Ishikawa (cell line): Measurements from ENCODE around the gene ATG4A.

Source experiments
- CEBPB ChIP-seq: IDR thresholded peaks from 2 replicates; pipeline ENCODE4 v1.6.1; 2012
- CREB1 ChIP-seq: IDR thresholded peaks from 2 replicates; pipeline ENCODE4 v1.6.1; 2012; ENCODE audit warnings: low read depth
- EGR1 ChIP-seq: IDR thresholded peaks from 2 replicates; pipeline ENCODE4 v1.6.1; 2012
- EP300 ChIP-seq: IDR thresholded peaks from 2 replicates; pipeline ENCODE4 v1.6.1; 2012; ENCODE audit warnings: borderline replicate concordance
- FOXM1 ChIP-seq: IDR thresholded peaks from 2 replicates; pipeline ENCODE4 v1.6.1; 2012; ENCODE audit warnings: low read depth, borderline replicate concordance
- NFIC ChIP-seq: IDR thresholded peaks from 2 replicates; pipeline ENCODE4 v1.6.1; 2012
- RAD21 ChIP-seq: IDR thresholded peaks from 2 replicates; pipeline ENCODE4 v1.6.1; 2012; ENCODE audit warnings: low read depth
- TAF1 ChIP-seq: IDR thresholded peaks from 2 replicates; pipeline ENCODE4 v1.6.1; 2012; ENCODE audit warnings: low read depth, mild to moderate bottlenecking
- TCF12 ChIP-seq: IDR thresholded peaks from 2 replicates; pipeline ENCODE4 v1.6.1; 2012; ENCODE audit warnings: low read depth
- TEAD4 ChIP-seq: IDR thresholded peaks from 2 replicates; pipeline ENCODE4 v1.6.1; 2012
- YY1 ChIP-seq: IDR thresholded peaks from 2 replicates; pipeline ENCODE4 v1.6.1; 2012; ENCODE audit warnings: low read depth
- ZBTB7A ChIP-seq: IDR thresholded peaks from 2 replicates; pipeline ENCODE4 v1.6.1; 2012; ENCODE audit warnings: low read depth
- TF ChIP-seq, protein P1 (sequence below): IDR thresholded peaks from 2 replicates; pipeline ENCODE4 v1.6.1; 2012
- TF ChIP-seq, protein P2 (sequence below): IDR thresholded peaks from 2 replicates; pipeline ENCODE4 v1.6.1; 2012
- TF ChIP-seq, protein P3 (sequence below): IDR thresholded peaks from 2 replicates; pipeline ENCODE4 v1.6.1; 2012; ENCODE audit warnings: low read depth, mild to moderate bottlenecking

The ATG4A gene

DNA sequence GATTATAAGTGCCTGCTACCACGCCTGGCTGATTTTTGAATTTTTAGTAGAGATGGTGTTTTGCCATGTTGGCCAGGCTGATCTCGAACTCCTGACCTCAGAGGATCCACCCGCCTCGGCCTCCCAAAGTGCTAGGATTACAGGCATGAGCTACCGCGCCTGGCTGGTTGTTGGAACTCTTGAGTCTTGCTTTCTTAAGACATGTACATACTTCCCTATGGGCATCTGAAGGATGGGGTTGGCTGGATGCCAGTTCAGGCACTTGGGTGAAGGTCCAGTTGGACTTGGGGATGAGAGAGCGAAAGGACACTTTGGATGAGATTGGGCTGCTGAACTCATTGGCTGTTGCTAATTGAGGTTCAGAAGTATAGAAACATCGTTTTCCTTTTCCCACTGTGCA is 40.5 kb downstream of the ATG4A start:
- no peak for TF ChIP-seq RAD21
- TF ChIP-seq YY1 = no peak
- TF ChIP-seq TEAD4 = no peak
- TF ChIP-seq CREB1 = no peak

DNA sequence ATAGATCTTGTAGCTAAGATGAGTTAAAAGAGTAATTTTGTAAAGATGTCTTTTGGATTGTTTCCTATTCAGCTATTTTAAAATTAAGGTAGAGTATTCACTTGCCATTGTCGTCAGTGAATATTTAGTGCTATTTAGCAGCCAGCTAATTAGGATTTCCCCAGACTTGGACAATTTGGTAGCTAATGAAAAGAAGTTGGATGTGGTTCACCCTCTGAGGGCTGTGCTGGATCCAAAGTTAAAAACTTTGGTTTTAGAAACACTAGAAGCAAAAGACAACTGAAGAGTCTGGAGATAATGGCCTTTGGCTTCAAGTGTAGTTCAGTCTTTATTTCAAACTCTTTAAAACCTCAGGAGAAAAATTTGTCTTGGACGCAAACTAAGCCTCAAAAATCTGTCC is 41.3 kb downstream of the ATG4A start:
- TF ChIP-seq ZBTB7A (no peak), FOXM1 (no peak)
- TF ChIP-seq, protein P1, sequence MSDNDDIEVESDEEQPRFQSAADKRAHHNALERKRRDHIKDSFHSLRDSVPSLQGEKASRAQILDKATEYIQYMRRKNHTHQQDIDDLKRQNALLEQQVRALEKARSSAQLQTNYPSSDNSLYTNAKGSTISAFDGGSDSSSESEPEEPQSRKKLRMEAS = no peak
- TF ChIP-seq, protein P2, sequence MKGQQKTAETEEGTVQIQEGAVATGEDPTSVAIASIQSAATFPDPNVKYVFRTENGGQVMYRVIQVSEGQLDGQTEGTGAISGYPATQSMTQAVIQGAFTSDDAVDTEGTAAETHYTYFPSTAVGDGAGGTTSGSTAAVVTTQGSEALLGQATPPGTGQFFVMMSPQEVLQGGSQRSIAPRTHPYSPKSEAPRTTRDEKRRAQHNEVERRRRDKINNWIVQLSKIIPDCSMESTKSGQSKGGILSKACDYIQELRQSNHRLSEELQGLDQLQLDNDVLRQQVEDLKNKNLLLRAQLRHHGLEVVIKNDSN = no peak

DNA sequence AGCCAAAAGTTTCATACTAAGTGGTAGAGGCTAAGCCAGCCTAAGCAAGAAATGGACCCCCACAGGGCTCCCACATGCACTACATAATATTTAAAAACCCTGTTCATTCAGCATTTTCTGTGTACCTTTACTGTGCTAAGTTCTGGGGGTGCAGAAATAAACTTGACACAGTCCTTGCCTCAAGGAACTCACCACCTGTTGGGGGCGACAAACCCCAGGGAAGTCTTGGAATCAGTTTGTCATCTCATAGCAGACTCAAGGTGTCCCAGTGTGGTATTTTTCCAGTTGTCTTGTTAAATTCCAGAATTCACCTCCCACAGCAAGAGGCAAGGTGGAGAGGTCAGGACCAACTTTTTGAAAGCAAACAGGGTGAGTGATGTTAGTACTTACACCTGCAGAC is 43.1 kb downstream of the ATG4A start:
- TF ChIP-seq, protein P3, sequence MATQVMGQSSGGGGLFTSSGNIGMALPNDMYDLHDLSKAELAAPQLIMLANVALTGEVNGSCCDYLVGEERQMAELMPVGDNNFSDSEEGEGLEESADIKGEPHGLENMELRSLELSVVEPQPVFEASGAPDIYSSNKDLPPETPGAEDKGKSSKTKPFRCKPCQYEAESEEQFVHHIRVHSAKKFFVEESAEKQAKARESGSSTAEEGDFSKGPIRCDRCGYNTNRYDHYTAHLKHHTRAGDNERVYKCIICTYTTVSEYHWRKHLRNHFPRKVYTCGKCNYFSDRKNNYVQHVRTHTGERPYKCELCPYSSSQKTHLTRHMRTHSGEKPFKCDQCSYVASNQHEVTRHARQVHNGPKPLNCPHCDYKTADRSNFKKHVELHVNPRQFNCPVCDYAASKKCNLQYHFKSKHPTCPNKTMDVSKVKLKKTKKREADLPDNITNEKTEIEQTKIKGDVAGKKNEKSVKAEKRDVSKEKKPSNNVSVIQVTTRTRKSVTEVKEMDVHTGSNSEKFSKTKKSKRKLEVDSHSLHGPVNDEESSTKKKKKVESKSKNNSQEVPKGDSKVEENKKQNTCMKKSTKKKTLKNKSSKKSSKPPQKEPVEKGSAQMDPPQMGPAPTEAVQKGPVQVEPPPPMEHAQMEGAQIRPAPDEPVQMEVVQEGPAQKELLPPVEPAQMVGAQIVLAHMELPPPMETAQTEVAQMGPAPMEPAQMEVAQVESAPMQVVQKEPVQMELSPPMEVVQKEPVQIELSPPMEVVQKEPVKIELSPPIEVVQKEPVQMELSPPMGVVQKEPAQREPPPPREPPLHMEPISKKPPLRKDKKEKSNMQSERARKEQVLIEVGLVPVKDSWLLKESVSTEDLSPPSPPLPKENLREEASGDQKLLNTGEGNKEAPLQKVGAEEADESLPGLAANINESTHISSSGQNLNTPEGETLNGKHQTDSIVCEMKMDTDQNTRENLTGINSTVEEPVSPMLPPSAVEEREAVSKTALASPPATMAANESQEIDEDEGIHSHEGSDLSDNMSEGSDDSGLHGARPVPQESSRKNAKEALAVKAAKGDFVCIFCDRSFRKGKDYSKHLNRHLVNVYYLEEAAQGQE = no peak
- TF ChIP-seq YY1 (no peak), RAD21 (no peak), FOXM1 (no peak), NFIC (no peak), EGR1 (no peak), ZBTB7A (no peak), TEAD4 (no peak)
- TF ChIP-seq, protein P2 = no peak

DNA sequence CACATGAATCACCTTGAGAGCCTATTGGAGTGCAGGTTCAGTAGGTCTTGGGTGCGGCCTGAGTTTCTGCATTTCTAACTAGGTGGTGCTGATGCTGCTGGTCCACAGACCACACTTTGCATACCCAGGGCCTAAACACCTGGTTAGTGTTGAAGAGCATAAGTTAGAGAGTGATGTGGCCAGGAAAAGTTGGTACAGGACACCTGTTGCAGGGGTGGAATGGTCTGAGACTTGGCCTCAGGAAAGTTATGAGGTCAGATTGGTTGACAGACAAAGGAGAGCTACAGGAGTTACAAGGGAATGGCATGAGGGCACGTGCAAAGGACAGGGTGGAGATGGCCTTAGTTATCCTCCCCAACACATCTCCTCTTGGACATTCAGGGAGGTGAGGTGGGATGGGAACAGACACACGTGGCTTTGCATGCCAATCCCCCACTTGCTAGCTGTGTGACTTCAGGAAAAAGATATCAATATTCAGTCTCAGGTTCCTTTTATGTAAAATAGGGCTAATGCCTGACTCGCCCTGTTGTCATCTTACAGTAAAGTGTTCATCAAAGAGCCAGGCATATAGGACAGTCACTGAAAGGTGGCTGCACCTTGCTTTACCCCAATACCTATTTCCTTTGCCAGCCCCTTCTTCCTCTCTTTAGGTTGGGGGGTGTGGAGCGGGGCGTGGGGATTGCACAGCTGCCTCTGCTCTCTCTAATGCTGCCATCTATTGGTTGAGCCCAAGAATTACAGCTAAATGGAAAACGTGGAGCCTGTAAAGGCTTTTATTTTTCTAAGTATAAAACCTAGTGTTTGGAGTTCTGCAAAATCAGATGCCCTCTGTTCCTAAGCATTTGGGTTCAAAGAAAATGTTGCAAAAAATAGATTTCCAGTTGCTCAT is 47.5 kb downstream of the ATG4A start:
- TF ChIP-seq CEBPB (no peak), EGR1 (no peak), RAD21 (peak; percentile 30; the same call in 1 of the 2 replicates), EP300 (no peak), TAF1 (no peak)
- TF ChIP-seq, protein P1 = no peak

DNA sequence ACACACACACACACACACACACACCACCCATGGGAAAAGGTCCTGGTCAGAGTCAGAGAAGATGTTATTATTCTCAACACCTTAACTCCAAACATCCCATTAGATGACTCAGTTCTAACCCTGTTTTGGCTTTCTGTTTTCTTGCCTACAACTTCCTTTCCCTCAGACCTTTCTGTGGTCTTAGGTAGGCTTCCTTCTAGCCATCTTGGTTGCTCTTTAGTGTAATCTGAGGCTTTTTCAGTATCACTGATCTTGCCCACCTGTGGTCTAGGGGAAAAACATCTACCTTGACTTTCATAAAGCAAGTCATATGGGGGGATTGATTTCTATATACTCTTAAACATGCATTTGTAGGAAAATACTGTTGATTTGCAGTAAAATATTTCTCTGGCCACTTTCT is 56.9 kb downstream of the ATG4A start:
- TF ChIP-seq RAD21 = no peak
- TF ChIP-seq, protein P3 = no peak
- TF ChIP-seq NFIC = no peak
- TF ChIP-seq TCF12 = no peak
- TF ChIP-seq, protein P2 = no peak
- no peak for TF ChIP-seq ZBTB7A
- no peak for TF ChIP-seq TAF1
- no peak for TF ChIP-seq TEAD4
- TF ChIP-seq EGR1 = no peak
- TF ChIP-seq, protein P1 = no peak
- no peak for TF ChIP-seq EP300
- TF ChIP-seq FOXM1 = no peak
- no peak for TF ChIP-seq YY1
- no peak for TF ChIP-seq CEBPB
- no peak for TF ChIP-seq CREB1

DNA sequence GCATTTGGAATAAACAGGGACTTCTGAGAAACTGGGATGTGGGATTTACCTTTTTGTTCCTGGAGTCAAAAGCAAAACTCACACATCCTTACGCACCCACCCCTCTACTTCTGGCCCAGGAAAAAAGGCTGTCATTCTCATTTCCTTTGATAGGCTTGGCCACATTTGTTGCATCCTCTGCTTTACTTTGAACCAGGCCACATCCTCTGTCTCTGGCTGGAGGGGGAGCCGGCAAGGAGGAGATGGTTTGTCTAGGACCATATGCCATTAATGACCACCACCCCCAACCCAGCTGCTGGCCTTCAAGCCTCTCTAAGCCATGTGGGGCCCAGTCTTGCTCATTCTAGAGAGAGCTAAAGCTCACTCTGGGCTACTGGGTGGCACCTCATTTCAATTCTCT is 64.5 kb downstream of the ATG4A start:
- TF ChIP-seq FOXM1 = no peak
- TF ChIP-seq, protein P3 = no peak
- no peak for TF ChIP-seq RAD21
- TF ChIP-seq CREB1 = no peak
- no peak for TF ChIP-seq ZBTB7A
- TF ChIP-seq TEAD4 = no peak
- TF ChIP-seq EP300 = no peak
- no peak for TF ChIP-seq TCF12
- no peak for TF ChIP-seq NFIC
- TF ChIP-seq YY1 = no peak
- TF ChIP-seq, protein P2 = no peak
- TF ChIP-seq, protein P1 = no peak
- no peak for TF ChIP-seq CEBPB
- TF ChIP-seq TAF1 = no peak
- no peak for TF ChIP-seq EGR1
